Limb (tissue), 2 donors: ENCODE data around the gene TAGLN2.
A peak's percentile ranks its signal among the peaks of the same experiment; 100 is the strongest.

ENCODE experiments used
- DNase-seq, 2 donors: peaks; one replicate each; pipeline ENCODE4 v3.0.0-alpha.2; 2016; ENCODE audit errors: extremely low spot score in 2 of 2

Gene TAGLN2

DNA sequence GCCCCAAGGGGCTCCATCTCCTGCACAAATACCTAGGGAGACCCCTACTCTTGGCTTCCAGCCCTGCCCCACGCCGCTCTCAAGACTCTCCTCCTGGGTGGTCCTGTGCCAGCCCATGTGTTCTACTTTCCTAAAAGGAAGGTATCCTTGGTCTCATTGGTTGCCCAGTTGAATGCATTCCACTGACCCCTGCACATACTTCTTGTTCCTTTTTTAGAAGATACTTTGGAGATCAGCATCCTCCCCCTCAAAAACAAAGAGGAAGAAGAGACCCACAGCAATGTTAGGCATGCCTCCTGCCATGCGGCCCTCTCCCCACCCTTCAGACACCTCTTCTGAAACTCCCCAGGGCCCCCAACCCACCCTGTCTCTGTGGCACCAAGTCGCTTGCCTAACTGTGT lies 24.7 kb upstream of the TAGLN2 start:
- no peak for DNase-seq

DNA sequence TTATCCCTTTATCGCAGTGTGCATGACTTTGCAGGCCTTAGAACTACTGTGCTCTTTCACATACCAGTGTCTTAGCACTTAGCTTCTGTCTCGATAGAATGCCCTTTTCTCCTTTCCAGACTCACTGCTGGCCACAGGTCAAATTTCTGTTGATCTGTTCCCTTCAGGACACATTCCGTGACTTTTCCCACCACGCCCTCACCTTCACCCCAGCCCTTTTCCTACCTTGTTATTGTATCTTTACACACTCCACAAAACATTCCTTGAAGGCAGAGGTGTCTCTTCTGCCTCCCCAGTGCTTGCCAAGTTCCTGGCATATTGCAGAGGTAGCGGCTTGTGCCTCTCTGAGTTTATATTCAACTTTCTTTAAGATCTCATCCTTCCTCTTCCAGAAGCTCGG lies 23.8 kb upstream of the TAGLN2 start:
- DNase-seq, result no peak

DNA sequence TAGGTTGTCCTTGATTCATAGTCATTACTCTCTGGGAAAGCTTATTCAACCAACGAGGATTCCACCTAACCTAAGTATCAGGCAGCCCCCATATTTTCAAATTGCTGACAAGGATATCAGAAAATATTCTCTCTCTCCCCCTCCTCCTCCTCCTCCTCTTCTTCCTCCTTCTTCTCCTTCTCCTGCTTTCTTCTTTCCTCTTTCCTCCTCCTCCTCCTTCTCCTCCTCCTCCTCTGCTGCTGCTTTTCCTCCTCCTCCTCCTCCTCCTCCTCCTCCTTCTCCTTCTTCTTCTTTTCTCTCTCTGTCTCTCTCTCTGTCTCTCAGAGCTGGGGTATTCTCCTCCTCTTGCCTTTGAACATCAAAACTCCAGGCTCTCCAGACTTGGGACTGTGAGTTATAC lies 22.6 kb upstream of the TAGLN2 start:
- DNase-seq, result no peak

DNA sequence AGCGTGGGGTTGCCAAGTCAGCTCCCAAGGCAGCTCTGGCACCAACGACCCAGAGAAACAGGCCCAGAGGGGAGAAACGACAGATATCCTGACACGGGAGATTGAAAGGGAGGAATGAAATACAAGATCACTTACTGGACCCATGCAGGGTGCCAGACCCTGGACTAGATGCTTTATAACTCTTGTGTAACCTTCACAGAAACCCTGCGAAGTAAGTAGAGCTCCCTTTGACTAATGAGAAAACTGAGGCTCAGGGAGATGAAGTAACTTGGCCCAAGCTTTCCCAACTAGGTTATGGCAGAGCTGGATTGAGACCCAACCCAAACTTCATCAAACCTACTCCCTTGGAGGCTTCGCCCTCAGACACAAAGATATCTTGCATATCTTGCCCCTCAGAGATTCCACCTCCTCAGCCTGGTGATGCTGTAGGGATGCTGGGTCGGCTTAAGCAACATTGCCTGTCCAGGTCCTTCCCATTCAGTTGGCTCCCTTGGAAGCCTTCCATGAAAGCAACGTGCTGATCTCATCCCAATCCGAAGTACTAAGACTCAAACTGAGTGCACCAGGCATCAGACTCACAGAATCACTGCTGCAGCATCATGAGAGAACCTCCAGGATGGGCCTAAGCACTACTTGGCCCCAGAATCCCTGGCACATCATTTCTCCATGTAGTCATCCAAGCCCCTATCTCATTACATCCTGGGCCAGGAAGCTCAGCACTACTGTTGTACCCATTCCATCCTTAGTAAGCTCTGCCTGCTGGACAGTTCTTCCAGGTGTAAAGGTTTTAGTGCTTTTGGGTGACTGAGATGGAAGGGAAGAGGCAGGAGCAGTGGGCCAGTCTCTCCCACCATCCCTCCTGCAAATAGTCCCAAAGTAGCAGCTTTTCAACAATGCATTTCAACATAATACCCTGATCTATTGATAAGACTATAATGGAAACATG lies 21.2 kb upstream of the TAGLN2 start:
- DNase-seq, result no peak

DNA sequence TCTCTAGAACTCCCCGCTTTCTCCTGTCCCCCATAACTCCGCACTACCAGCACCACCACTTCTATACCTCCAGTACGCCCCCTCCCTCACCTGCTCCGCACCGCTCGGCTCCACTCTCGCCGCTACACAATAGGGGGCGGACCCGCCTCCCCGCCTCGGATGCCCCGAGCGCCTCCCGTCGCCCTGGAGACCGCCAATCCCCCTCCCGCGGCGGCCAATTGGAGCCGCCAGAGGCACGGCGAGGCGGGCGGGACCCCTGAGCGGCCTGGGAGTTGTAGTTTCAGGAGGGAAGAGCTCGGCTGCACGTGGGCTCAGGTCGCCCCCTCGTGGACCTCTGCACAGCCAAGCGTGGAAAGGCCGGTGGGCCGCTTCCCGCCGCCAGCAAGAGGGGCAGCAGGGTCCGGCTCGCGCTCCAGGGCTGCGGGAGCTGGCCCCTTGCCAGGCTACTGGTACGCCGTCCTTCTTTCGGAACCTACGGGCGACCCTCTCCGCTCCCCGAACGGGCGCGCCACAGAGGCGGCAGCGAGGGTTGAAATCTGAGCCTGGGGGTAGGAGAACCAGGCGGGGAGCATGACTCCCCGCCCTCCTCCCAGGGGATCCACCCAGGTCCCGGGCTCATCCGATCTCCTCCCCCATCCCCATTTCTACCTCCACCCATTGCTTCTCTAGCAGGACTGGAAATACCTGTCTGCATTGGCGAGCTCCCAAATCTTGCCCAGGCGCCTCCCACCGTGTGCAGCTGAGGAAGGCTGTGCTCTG lies 20.4 kb upstream of the TAGLN2 start, which contains the start of gene IGSF9:
Gene IGSF9, minus strand, starts transcription at position 131 of the 759 bp plus-strand sequence. CDS start 2,159 bp downstream, outside the sequence.
- peak; percentile 90 to 93 for DNase-seq

DNA sequence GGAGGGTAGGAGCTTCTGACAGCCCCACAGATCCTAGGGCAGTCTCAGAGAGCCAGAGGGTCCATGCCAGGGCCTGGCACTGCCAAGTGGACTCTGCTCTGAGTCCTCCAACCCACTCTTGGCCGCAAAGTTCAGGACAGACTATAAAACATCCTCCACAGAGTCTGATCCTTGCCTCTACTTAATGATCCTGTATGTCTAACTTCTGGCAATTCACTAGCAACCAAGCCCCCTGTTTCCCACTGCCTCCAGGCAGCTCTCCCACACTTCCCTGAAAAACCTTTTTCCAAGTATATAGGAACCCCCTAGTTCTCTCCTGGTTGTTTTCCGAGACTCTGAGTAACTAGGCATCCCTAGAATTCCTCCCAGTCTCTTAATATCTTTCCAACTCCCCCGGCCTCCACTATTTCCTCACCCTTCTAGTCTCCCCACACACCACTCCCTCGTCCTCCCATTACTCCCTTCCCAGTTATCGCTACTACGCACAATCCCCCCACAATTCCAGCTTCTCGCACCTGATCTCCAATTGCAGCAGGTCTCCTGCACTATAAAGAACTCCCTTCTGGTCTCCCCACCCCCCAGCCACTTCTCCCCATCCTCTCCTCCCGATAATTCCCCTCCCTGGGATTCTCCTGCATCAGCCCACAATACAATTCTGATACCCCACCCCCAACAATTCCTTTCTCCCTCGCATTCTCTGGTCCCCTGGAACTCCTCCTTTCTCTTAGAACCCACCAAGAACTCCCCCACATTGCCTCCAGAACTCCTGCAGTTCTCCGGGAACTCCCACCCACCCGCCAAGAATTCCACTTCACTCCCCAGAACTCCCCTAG lies 19.5 kb upstream of the TAGLN2 start:
- DNase-seq, result peak in 1 of 2 donors; percentile 20

DNA sequence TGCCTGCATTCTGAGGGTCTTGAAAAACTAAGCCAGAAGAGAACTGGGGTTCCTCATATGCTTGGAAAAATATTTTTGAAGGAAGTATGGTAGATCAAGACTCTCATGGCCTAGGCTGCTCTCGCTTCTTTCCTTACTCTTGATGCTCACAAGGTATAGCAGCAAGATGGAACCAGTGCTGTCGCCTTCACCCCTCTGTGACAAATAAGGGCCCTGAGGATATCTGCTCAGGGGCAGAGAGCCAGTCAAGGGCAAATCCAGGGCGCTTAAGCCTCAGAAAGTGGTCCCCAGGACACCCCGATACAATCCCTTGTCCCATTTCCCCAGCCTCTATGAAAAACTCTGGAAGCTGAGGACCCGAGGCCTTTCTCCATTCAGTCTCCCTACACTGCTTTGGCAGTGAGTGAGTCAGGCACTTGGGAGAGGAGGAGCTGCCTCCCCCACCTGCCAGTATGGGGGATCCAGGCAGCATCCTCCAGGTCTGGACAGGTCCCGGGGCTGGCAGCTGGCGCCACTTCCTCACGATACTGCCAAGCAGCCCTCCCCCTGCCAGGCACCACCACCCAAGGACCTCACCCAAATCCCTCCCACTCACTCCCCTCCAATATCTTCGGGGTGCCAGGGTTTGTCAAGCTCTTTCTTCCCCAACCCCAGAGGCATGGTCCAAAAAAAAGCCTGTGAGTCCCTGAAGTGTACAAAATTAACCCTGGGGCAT lies 18.8 kb upstream of the TAGLN2 start:
- peak in 1 of 2 donors; percentile 24 for DNase-seq

DNA sequence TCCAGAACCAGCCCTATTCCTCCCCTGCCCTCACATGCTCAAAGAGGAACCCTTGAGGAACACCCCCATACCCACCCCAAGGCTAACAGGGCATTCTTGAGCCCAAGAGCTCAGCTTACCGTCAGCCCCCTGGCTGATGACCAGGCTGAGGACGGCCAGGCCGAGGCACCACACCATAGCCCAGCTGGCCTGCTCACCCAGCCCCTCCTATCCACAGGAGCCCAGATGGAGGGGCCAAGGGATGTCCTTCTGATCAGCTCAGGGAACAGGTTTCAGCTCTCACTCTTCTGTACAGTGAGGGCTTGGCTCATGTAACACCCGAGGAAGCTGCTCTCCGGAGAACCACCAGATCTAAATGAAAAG lies 18.0 kb upstream of the TAGLN2 start:
- DNase-seq, result peak in 1 of 2 donors; percentile 23

DNA sequence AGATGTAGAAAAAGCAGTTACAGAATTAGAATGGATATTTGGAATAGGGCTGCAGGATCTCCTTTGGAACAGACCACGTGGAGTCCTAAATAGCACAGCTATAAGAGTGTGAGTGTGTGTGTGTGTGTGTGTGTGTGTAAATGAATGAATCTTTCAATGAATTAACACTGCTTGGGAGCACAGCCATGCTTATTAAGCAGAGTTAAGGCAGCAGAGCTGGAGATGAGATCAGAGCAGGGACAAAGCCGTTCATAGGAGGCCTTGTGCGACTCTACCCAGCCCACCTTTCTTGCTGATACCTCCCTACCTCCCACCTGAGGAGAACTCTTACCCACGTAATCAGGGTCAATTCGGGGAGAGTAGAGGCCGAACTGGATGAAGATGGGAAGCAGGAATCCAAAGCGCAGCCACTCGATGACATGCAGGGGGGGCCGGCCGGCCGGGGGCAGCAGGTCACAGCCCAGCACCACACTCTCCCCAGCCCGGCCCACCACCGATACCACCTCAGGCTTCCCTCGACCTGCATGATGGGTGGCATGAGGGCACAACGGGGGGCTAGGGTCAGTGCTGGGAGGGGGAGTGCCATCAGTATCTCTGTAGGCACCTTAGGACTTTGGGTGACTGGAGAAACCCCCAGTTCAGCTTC lies 17.4 kb upstream of the TAGLN2 start:
- peak in 1 of 2 donors; percentile 24 for DNase-seq

DNA sequence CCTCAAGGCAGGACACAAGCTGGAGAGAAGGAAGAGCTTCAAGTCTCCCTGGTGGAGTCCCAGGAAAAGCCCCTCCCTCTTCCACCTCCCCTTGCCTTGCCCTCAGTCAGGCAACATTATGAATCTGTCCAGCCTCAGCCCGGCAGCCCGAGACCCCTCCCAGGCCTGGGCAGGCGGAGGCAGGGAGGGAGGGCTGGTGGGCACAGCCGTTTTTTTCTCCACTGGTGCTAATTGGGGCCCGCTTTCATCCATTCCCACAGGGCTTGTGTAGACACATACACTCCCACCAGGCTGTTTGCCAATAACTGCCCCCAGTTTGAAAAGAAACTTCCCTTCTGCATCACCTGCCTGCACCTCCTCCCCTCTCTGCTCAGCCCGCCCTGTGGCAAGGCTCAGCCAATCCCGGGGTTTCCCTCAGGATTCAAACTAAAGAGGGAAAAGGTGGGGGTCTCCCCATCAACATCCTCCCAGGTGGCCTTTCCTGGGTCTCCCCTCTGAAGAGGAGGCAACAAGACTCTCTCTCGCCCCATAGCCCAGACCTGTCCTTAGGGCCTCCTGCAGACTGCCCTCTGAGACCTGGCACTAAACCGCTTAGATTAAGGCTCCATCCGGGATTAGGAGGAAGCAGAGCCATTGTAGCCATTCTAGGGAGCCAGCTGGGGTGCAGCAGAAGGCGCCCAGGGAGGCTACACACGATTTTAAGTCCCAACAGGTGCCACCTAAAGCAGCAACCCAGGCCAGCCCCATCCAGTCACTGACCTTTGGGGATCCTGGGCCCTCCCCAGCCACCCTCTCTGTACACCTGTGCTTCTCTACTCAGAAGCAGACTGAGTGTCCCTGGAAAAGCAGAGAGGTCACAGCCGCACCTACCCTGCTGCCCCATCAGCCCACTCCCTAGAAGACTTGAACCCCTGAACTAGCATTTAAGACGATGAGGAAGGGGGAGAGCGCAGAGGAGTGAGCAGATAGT lies 16.6 kb upstream of the TAGLN2 start:
- DNase-seq, result peak in 1 of 2 donors; percentile 34

DNA sequence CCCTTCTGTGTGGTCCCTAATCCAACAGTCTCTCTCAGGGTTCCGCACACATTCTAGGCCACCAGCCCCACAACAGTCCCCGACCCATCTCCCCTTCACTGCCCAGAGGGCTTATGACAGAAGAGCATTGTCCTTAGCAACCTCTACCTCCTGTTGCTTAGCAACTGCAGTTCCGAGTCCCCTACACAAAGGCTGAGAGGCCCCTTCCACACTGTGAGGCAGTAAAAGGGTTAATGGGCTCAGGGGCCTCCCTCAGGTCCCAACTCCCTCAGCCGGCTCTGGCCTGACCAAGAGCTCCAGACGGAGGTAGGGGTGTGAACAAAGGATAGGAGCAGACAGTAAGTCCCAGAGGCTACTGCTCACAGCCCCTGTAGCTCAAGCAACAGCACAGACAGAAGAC lies 15.8 kb upstream of the TAGLN2 start:
- no peak for DNase-seq

DNA sequence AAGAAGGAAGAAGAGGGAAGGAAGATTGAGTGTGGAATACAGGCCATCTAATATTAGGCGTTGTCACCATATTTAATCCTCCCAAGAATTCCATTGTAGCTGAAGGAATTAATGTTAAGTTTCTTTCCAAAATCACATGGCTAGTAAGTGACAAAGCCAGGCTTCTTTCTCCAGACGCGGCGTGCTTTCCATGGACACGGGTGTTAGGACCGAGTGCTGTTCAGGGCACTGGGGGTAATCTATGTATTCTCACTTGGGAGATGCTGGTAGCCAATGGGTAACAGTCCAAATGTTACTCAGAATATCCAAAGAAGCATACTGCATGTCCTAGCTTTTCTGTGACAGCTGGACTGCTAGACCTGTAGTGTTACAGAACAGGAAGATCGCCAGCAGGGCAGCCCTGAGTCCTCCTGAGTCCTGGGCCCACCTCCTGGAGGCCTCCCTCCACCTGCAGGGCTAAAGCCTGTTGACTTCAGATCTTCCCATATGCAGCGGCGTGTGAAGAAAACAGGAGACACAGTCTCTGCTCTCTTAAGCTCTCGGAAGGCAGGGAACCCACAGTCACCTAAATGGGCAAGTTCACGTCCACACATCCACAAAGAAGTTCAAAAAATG lies 14.8 kb upstream of the TAGLN2 start:
- DNase-seq, result no peak

DNA sequence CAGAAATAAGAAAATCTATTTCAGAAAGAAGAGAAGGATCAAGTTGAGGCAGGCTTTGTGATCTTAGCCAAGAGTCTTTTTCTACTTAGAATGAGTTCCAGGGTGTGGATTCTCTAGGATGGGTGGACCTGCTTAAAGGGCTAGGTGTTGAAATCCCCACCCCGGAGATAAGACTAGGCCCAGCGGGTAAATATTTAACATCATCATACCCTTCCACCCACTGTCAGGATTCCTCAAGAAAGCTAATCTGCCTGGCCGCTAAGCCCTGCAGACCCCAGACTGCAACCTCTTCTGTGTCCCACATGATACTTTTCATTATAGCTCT lies 14.3 kb upstream of the TAGLN2 start:
- DNase-seq, result no peak

DNA sequence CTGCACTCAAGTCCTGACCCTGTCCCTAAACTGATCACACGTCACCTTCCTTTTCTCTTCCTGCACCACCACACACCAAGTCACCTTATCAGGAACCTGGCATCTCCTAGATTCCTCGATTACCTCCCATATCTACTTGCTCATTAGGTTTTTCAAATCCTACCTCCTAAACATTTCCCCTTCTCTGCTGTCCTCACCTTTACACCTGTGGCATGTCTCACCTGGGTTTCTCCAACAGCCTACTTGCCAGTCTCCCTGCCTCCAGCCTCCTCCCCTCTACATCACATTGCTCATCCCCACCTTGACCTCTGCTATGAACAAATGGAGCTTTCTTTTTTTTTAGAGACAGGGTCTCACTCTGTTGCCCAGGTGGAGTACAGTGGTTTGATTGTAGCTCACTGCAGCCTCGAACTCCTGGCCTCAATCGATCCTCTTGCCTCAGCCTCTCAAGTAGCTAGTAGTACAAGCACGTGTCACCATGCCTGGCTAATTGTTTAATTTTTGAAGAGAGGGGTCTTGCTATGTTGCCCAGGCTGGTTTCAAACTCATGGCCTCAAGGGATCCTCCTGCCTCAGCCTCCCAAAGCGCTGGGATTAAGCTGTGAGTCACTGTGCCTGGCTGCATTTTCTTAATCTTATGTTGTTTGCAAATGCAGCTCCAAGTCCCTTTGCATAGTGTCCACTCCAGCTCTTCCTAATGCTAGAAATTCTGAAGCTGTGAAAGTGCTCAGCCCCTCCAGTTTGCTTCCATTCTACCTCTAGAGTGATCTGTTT lies 13.8 kb upstream of the TAGLN2 start:
- DNase-seq, result no peak

DNA sequence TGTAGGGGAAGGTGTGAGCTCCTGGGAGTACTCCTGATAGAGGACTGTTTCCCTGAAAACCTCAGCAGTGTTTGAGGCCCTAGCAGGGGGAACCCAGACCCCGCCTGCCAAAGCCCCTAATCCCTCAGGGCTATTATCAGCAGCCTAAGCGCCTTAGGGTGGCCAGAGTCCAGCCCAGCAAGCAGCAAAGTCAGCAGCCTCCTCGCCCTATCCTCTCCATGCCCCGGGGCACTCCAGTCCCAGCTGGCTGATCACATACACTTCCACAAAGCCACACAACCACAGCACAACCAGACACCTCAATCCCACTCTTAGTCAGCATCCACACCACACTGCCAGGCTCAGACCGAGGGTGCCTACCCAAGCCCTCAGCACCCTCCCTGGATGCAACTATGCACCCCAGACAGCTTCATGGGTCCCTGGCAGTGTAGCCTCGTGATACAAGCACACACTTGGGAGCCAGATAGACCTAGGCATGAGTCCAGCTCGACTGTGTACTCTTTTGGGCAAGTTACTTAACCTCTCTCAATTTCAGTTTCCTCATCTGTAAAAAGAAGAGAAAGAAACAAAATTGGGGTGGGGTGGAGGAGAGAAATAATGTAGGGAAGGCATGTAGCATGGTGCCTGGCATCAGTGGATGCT lies 13.0 kb upstream of the TAGLN2 start:
- DNase-seq, result no peak

DNA sequence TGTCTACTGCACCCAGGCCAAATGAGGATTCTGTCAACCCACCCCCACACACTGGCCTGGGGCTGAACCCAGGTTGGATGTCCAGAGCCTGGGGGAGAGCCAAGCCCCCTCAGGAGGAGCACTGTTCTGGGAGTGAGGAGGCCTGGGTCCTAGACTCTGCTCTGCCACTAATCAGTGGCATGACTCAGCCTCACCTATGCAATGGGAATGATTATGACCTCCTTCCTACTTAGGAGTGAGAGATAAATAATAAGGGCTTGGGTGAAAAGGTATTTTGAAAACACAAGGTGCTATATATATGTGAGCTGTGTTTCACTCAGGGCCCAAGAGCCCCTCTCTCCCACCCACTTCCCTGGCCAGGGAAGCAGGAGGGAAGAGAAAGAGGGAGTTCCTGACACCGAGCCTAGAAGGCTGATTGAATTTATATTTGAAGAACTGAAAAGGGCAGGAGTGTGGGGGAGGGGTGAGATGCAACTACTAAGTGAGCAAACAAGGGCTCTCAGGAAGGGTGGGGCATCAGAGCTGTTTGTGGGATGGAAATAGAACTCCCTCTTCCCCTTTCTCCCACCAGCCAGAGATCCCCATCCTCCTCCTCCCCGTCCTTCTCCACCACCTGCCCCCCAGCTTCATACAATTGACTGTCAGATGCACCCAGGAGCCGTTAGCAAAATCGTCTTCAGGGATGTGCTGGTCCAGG lies 11.9 kb upstream of the TAGLN2 start:
- no peak for DNase-seq

DNA sequence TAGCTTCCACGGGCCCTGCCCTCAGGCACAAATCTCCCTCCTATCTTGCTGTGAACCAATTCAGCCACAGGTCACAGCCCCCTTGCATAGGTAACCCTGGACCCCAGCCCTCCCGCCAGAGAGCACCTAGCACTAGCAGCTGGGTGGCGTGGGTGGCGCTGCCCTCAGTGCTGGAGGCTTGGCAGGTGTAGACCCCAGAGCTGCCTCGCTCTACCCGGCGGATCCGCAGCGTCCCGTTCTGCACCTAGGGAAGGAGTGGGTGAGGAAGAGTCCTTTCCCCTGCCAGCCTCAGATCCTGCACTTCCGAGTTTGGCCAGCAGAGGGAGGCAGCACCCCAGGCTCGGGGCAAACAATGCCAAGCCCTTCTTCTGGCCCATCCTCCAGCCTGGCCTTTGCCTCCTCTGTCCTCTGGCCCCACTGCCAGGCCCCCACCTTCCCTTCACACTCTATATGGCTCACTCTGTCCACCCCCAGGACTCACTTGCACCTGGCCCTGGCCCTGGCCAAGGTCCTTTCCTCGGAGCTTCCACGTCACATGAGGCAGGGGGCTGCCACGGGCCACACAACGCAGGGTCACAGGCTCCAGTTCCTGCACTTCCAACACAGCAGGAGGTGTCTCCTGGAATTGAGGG lies 11.1 kb upstream of the TAGLN2 start:
- DNase-seq, result peak in 1 of 2 donors; percentile 87
